GM21576 (cell line): ENCODE data around the gene SSH2.
A peak's percentile ranks its signal among the peaks of the same experiment; 100 is the strongest.
"Not testable (repeated sequence)": the region's sequence is repeated elsewhere in the genome, so short reads cannot be mapped to it uniquely, and the experiment has no call there.

ENCODE experiments used
- ATAC-seq: cut with Tn5 transposase; IDR thresholded peaks from one replicate; pipeline ENCODE4 v1.9.1; 2021; ENCODE audit warnings: mild to moderate bottlenecking, moderate library complexity; ENCODE audit not compliant: unreplicated experiment

The SSH2 gene

GRCh38 chr17:29789196-29790170, 140.5 kb downstream of the SSH2 start:
- ATAC-seq = no peak

GRCh38 chr17:29787995-29788394, 142.0 kb downstream of the SSH2 start:
- no peak for ATAC-seq

- ATAC-seq = no peak
Observed at GRCh38 chr17:29782917-29783316, 147.1 kb downstream of the SSH2 start.

- not testable (repeated sequence) for ATAC-seq
Observed at GRCh38 chr17:29779812-29780190, 150.2 kb downstream of the SSH2 start.

- ATAC-seq = peak; percentile 52
Observed at GRCh38 chr17:29778956-29779811, 150.8 kb downstream of the SSH2 start.

- ATAC-seq = no peak
Observed at GRCh38 chr17:29777663-29778062, 152.4 kb downstream of the SSH2 start.

GRCh38 chr17:29776026-29776425, 154.0 kb downstream of the SSH2 start:
- no peak for ATAC-seq

GRCh38 chr17:29772981-29773380, 157.0 kb downstream of the SSH2 start:
- no peak for ATAC-seq

- no peak for ATAC-seq
Observed at GRCh38 chr17:29771546-29771945, 158.5 kb downstream of the SSH2 start.

- no peak for ATAC-seq
Observed at GRCh38 chr17:29769225-29769624, 160.8 kb downstream of the SSH2 start.

GRCh38 chr17:29766796-29767327, 163.2 kb downstream of the SSH2 start:
- no peak for ATAC-seq

- no peak for ATAC-seq
Observed at GRCh38 chr17:29764748-29765147, 165.3 kb downstream of the SSH2 start.

- no peak for ATAC-seq
Observed at GRCh38 chr17:29764217-29764616, 165.8 kb downstream of the SSH2 start.

- ATAC-seq = no peak
Observed at GRCh38 chr17:29763273-29763672, 166.8 kb downstream of the SSH2 start.

- ATAC-seq = peak; percentile 76
Observed at GRCh38 chr17:29761040-29761761, 168.8 kb downstream of the SSH2 start.

GRCh38 chr17:29760279-29761039, 169.6 kb downstream of the SSH2 start:
- ATAC-seq = peak; percentile 39

- no peak for ATAC-seq
Observed at GRCh38 chr17:29758255-29758654, 171.8 kb downstream of the SSH2 start.

GRCh38 chr17:29757788-29758187, 172.2 kb downstream of the SSH2 start:
- no peak for ATAC-seq

GRCh38 chr17:29753845-29754439, 176.1 kb downstream of the SSH2 start:
- peak; percentile 56 for ATAC-seq
